Neural cell (in vitro differentiated cells): Measurements from ENCODE around the gene KREMEN2. TPM values are rescaled to one million over a fixed set of nuclear protein-coding genes. Genes with fewer than 3 reads are reported as not detected.
A peak's percentile ranks its signal among the peaks of the same experiment; 100 is the strongest.

ENCODE experiments used
- H2AFZ ChIP-seq: fragments of 200-600, 300-800 bp; sonication (generic), shearing (Covaris generic); 2 replicates; pipeline ENCODE4 v1.6.0; 2014; ENCODE audit warnings: low read depth, mild to moderate bottlenecking, antibody characterized with exemption, low read length, moderate library complexity
- H3F3A ChIP-seq: fragments of 200-600 bp; shearing (Covaris generic); 2 replicates; pipeline ENCODE4 v1.6.1; 2016; ENCODE audit warnings: mild to moderate bottlenecking, moderate library complexity, mixed read lengths, antibody characterized with exemption, low read length; ENCODE audit not compliant: insufficient read depth, poor library complexity, severe bottlenecking
- H3K27ac ChIP-seq: fragments of 200-600, 300-800 bp; sonication (generic), shearing (Covaris generic); 2 replicates; pipeline ENCODE4 v1.5.1; 2014; ENCODE audit warnings: mild to moderate bottlenecking, low read length, moderate library complexity
- H3K27me3 ChIP-seq: fragments of 300-800, 200-600 bp; sonication (generic), shearing (Covaris generic); 2 replicates; pipeline ENCODE4 v1.6.0; 2014; ENCODE audit warnings: mild to moderate bottlenecking, low read depth, low read length, moderate library complexity; ENCODE audit not compliant: insufficient read depth
- H3K36me3 ChIP-seq: fragments of 300-800, 200-600 bp; sonication (generic), shearing (Covaris generic); 2 replicates; pipeline ENCODE4 v1.5.1; 2014; ENCODE audit warnings: mild to moderate bottlenecking, antibody characterized with exemption, low read length, moderate library complexity; ENCODE audit not compliant: insufficient read depth
- H3K4me2 ChIP-seq: fragments of 300-800, 200-600 bp; sonication (generic), shearing (Covaris generic); 2 replicates; pipeline ENCODE4 v1.6.0; 2014; ENCODE audit warnings: mild to moderate bottlenecking, low read length
- H3K4me3 ChIP-seq: fragments of 300-800, 200-600 bp; sonication (generic), shearing (Covaris generic); 2 replicates; pipeline ENCODE4 v1.5.1; 2014; ENCODE audit warnings: mild to moderate bottlenecking, low read length, moderate library complexity
- H3K79me2 ChIP-seq: fragments of 200-600 bp; shearing (Covaris generic); replicated peaks from 2 replicates; pipeline ENCODE4 v1.6.0; 2014; ENCODE audit warnings: mild to moderate bottlenecking, low read length, moderate library complexity; ENCODE audit not compliant: insufficient read depth
- H3K9ac ChIP-seq: fragments of 300-800, 200-600 bp; sonication (generic), shearing (Covaris generic); 2 replicates; pipeline ENCODE4 v1.6.1; 2016; ENCODE audit warnings: mild to moderate bottlenecking, low read length, mixed read lengths
- H3K9me2 ChIP-seq: fragments of 200-600 bp; shearing (Covaris generic); 2 replicates; pipeline ENCODE4 v1.6.1; 2016; ENCODE audit warnings: mild to moderate bottlenecking, low read length, mixed read lengths; ENCODE audit not compliant: insufficient read depth
- H3K9me3 ChIP-seq: fragments of 200-600, 300-800 bp; sonication (generic), shearing (Covaris generic); 2 replicates; pipeline ENCODE4 v1.6.1; 2016; ENCODE audit warnings: mild to moderate bottlenecking, mixed run types, low read length, moderate library complexity, mixed read lengths
- H4K20me1 ChIP-seq: fragments of 200-600 bp; shearing (Covaris generic); 2 replicates; pipeline ENCODE4 v1.6.1; 2016; ENCODE audit warnings: mild to moderate bottlenecking, mixed run types; ENCODE audit not compliant: insufficient read depth
- CTCF ChIP-seq: fragments of 450-650 bp; IDR thresholded peaks from 2 replicates; pipeline ENCODE4 v1.5.1; 2014; ENCODE audit warnings: antibody characterized with exemption, mild to moderate bottlenecking, moderate library complexity; ENCODE audit not compliant: poor library complexity, severe bottlenecking
- EP300 ChIP-seq: fragments of 450-650 bp; conservative IDR thresholded peaks from 2 replicates; pipeline ENCODE4 v1.6.1; 2014; ENCODE audit warnings: antibody characterized with exemption, mild to moderate bottlenecking, moderate library complexity; ENCODE audit not compliant: poor library complexity, severe bottlenecking
- EZH2 ChIP-seq: fragments of 200-600, 300-800 bp; shearing (Covaris generic), sonication (generic); IDR thresholded peaks from 2 replicates; pipeline ENCODE4 v1.6.1; 2014; ENCODE audit warnings: antibody characterized with exemption, low read length, borderline replicate concordance, mild to moderate bottlenecking; ENCODE audit not compliant: insufficient read depth, poor library complexity, severe bottlenecking
- MXI1 ChIP-seq: fragments of 450-650 bp; conservative IDR thresholded peaks from 2 replicates; pipeline ENCODE4 v1.6.1; 2014; ENCODE audit warnings: antibody characterized with exemption, mild to moderate bottlenecking; ENCODE audit not compliant: poor library complexity, severe bottlenecking
- POLR2AphosphoS5 ChIP-seq: IDR thresholded peaks from 2 replicates; pipeline ENCODE4 v1.6.1; 2012
- RAD21 ChIP-seq: fragments of 450-650 bp; conservative IDR thresholded peaks from 2 replicates; pipeline ENCODE4 v1.6.1; 2014; ENCODE audit warnings: antibody characterized with exemption, mild to moderate bottlenecking, moderate library complexity
- REST ChIP-seq: IDR thresholded peaks from 2 replicates; pipeline ENCODE4 v1.6.1; 2012; ENCODE audit warnings: borderline replicate concordance
- TAF1 ChIP-seq: IDR thresholded peaks from 2 replicates; pipeline ENCODE4 v1.6.1; 2012; ENCODE audit warnings: low read depth
- polyA plus RNA-seq: library from polyadenylated mRNA; depleted of rRNA; stranded (reverse); fragments of >200 nt; gene quantifications from 2 replicates; pipeline ENCODE4 v1.2.3, GENCODE V29; 2014

Gene KREMEN2
- polyA plus RNA-seq, 1 donor from 2014 or later = 0.71 TPM

- Histone ChIP-seq H3K4me3 (peak overlapping the region; percentile 81), H3K36me3 (no peaks in the 10 kb centered on the region), H4K20me1 (no peaks in the 10 kb centered on the region), H3K9me3 (no peaks in the 10 kb centered on the region), H3K27ac (no peak overlapping the region), H2AFZ (no peak overlapping the region), H3K79me2 (no peaks in the 10 kb centered on the region), H3K4me2 (no peak overlapping the region), H3K9me2 (no peaks in the 10 kb centered on the region), H3K27me3 (no peaks in the 10 kb centered on the region), H3K9ac (no peak overlapping the region), H3F3A (no peaks in the 10 kb centered on the region)
- TF ChIP-seq MXI1 = no peak
- TF ChIP-seq TAF1 = no peak
- TF ChIP-seq RAD21 = no peak
- TF ChIP-seq POLR2AphosphoS5 = no peak
Observed at GRCh38 chr16:2981177-2981898, 17.3 kb downstream of the KREMEN2 start.

- no peaks in the 10 kb centered on the region for H4K20me1 ChIP-seq
- TF ChIP-seq CTCF (no peak), EZH2 (no peak), EP300 (no peak), POLR2AphosphoS5 (no peak), TAF1 (no peak)
- no peak overlapping the region for H3K9ac ChIP-seq
- no peaks in the 10 kb centered on the region for H3K79me2 ChIP-seq
- H3K4me3 ChIP-seq = no peak overlapping the region
- H3K27me3 ChIP-seq = no peaks in the 10 kb centered on the region
- no peak overlapping the region for H3K27ac ChIP-seq
- H3K9me3 ChIP-seq = no peaks in the 10 kb centered on the region
- H3F3A ChIP-seq = no peaks in the 10 kb centered on the region
- H3K9me2 ChIP-seq = no peaks in the 10 kb centered on the region
- no peaks in the 10 kb centered on the region for H3K36me3 ChIP-seq
- no peak overlapping the region for H2AFZ ChIP-seq
- no peak overlapping the region for H3K4me2 ChIP-seq
Observed at GRCh38 chr16:2981899-2982250, 17.8 kb downstream of the KREMEN2 start.

- no peaks in the 10 kb centered on the region for H4K20me1 ChIP-seq
- H3K36me3 ChIP-seq = no peaks in the 10 kb centered on the region
- no peaks in the 10 kb centered on the region for H3K79me2 ChIP-seq
- no peaks in the 10 kb centered on the region for H3K27me3 ChIP-seq
- no peak overlapping the region for H3K27ac ChIP-seq
- no peaks in the 10 kb centered on the region for H3K9me2 ChIP-seq
- no peak overlapping the region for H2AFZ ChIP-seq
- no peak for TF ChIP-seq CTCF
- TF ChIP-seq REST = no peak
- TF ChIP-seq MXI1 = no peak
- no peaks in the 10 kb centered on the region for H3K9me3 ChIP-seq
- no peak overlapping the region for H3K9ac ChIP-seq
- no peak overlapping the region for H3K4me3 ChIP-seq
- H3K4me2 ChIP-seq = no peak overlapping the region
- H3F3A ChIP-seq = no peaks in the 10 kb centered on the region
Observed at GRCh38 chr16:2982402-2982801, 18.3 kb downstream of the KREMEN2 start.
